HCT116 (cell line): ENCODE measurements around the gene SDF2. TPM values are rescaled to one million over a fixed set of nuclear protein-coding genes. Genes with fewer than 3 reads are reported as not detected.

Source experiments
- ATAC-seq: fragments of 200-7000 bp; cut with Tn5 transposase; 2 replicates; pipeline ENCODE4 v1.9.1; 2020; ENCODE audit warnings: mild to moderate bottlenecking, moderate library complexity
- BruUV-seq: library from RNA; stranded (reverse); fragments of 400-500 nt; replicated peaks from 2 replicates; lab custom pipeline; 2021; lab: Mats Ljungman, UMichigan
- CTCF ChIA-PET: fragments of 300-600 bp; sonication (Branson Sonifier 250); formaldehyde crosslinking; loops from one replicate; lab custom pipeline; 2021; ENCODE audit warnings: antibody characterized with exemption; lab: Charles Lee
- POLR2A ChIA-PET: fragments of 300-600, 350-600 bp; sonication (Branson Sonifier 250); formaldehyde crosslinking; loops from one replicate; lab custom pipeline; 2021; ENCODE audit warnings: antibody characterized with exemption; lab: Charles Lee
- RAD21 ChIA-PET, 2 experiments: fragments of 300-600 bp; sonication (Branson Sonifier 250); formaldehyde crosslinking; loops; one replicate each; lab custom pipeline; 2023; ENCODE audit warnings: low total read pairs in 2 of 2; ENCODE audit not compliant: uncharacterized antibody in 2 of 2, unreplicated experiment in 2 of 2, low non-redundant PET in 1 of 2; lab: Charles Lee
- DNase-seq: peaks from one replicate; pipeline ENCODE4 v3.0.0-alpha.2; 2010; ENCODE audit warnings: low read depth, low spot score
- H2AFZ ChIP-seq: fragments of 200-600 bp; shearing (Covaris generic), sonication (generic); 2 replicates; pipeline ENCODE4 v1.6.1; 2017; ENCODE audit warnings: low read depth, mixed run types, mixed read lengths, antibody characterized with exemption, low read length; ENCODE audit not compliant: poor library complexity, severe bottlenecking
- H3K27ac ChIP-seq: 2 replicates; pipeline ENCODE4 v1.5.1; 2012; ENCODE audit warnings: low read depth, low read length
- H3K27me3 ChIP-seq: fragments of 200-600 bp; sonication (generic); 2 replicates; pipeline ENCODE4 v1.6.1; 2016; ENCODE audit warnings: mixed run types, low read length, mixed read lengths; ENCODE audit not compliant: insufficient read depth
- H3K36me3 ChIP-seq, 2 experiments: fragments of 200-500 bp in 1 of 2; fragments of 200-600 bp in 1 of 2; sonication (Bioruptor generic) in 1 of 2; sonication (generic) in 1 of 2; 2 replicates each; pipeline versions ENCODE4 v1.5.1 to v1.6.1; 2014 to 2016; ENCODE audit warnings: low read length in 2 of 2, inconsistent platforms in 1 of 2, mixed read lengths in 1 of 2, mixed run types in 1 of 2; ENCODE audit not compliant: insufficient read depth in 2 of 2, control insufficient read depth in 1 of 2
- H3K4me1 ChIP-seq, 2 experiments: fragments of 200-600 bp in 1 of 2; sonication (generic) in 1 of 2; 2 replicates each; pipeline versions ENCODE4 v1.5.1 to v1.6.1; 2012 to 2017; ENCODE audit warnings: low read length in 2 of 2, inconsistent platforms in 1 of 2, mild to moderate bottlenecking in 1 of 2, mixed read lengths in 1 of 2, mixed run types in 1 of 2, moderate library complexity in 1 of 2; ENCODE audit not compliant: insufficient read depth in 2 of 2, control insufficient read depth in 1 of 2
- H3K4me2 ChIP-seq: fragments of 200-600 bp; sonication (generic); 2 replicates; pipeline ENCODE4 v1.6.1; 2017; ENCODE audit warnings: mixed run types, low read length, mixed read lengths
- H3K4me3 ChIP-seq, 2 experiments: fragments of 200-600 bp in 1 of 2; sonication (generic) in 1 of 2; replicated peaks in 1 of 2; 2 replicates each; pipeline ENCODE4 v1.5.1; 2011 to 2016; ENCODE audit warnings: low read length in 2 of 2, control low read depth in 1 of 2, low read depth in 1 of 2, mild to moderate bottlenecking in 1 of 2, mixed read lengths in 1 of 2, mixed run types in 1 of 2
- H3K79me2 ChIP-seq: fragments of 200-600 bp; sonication (generic); 2 replicates; pipeline ENCODE4 v1.6.1; 2017; ENCODE audit warnings: mild to moderate bottlenecking, mixed run types, low read length, moderate library complexity, mixed read lengths; ENCODE audit not compliant: insufficient read depth
- H3K9ac ChIP-seq: fragments of 200-600 bp; sonication (generic); 2 replicates; pipeline ENCODE4 v1.6.1; 2016; ENCODE audit warnings: low read length, mixed read lengths
- H3K9me2 ChIP-seq: fragments of 200-600 bp; sonication (generic), shearing (Covaris generic); 2 replicates; pipeline ENCODE4 v1.6.1; 2017; ENCODE audit warnings: mixed run types, mild to moderate bottlenecking, moderate library complexity; ENCODE audit not compliant: insufficient read depth
- H3K9me3 ChIP-seq, 2 experiments: fragments of 200-500 bp in 1 of 2; fragments of 200-600 bp in 1 of 2; sonication (Bioruptor generic) in 1 of 2; sonication (generic) in 1 of 2; 2 replicates each; pipeline ENCODE4 v1.6.1; 2014 to 2017; ENCODE audit warnings: low read length in 2 of 2, mixed read lengths in 2 of 2, inconsistent platforms in 1 of 2, low read depth in 1 of 2, mild to moderate bottlenecking in 1 of 2, mixed run types in 1 of 2, moderate library complexity in 1 of 2; ENCODE audit not compliant: control insufficient read depth in 1 of 2, insufficient read depth in 1 of 2
- H4K20me1 ChIP-seq: fragments of 200-600 bp; sonication (generic), shearing (Covaris generic); 2 replicates; pipeline ENCODE4 v1.6.1; 2017; ENCODE audit warnings: mixed run types, mild to moderate bottlenecking, moderate library complexity; ENCODE audit not compliant: insufficient read depth
- CBX3 ChIP-seq: IDR thresholded peaks from 2 replicates; pipeline ENCODE4 v1.6.1; 2012; ENCODE audit warnings: low read depth
- CEBPB ChIP-seq: IDR thresholded peaks from 2 replicates; pipeline ENCODE4 v1.6.1; 2012; ENCODE audit warnings: low read depth
- CTCF ChIP-seq, 3 experiments: fragments of 200-600 bp in 1 of 3; sonication (generic) in 1 of 3; IDR thresholded peaks in 2 of 3; conservative IDR thresholded peaks in 1 of 3; 2 replicates each; pipeline ENCODE4 v1.5.1; 2012 to 2017; ENCODE audit warnings: low read depth in 2 of 3, low read length in 2 of 3, antibody characterized with exemption in 1 of 3, borderline replicate concordance in 1 of 3, control low read depth in 1 of 3, mild to moderate bottlenecking in 1 of 3, mixed read lengths in 1 of 3, mixed run types in 1 of 3, moderate library complexity in 1 of 3; ENCODE audit not compliant: insufficient read depth in 1 of 3
- EGR1 ChIP-seq: IDR thresholded peaks from 2 replicates; pipeline ENCODE4 v1.6.1; 2012; ENCODE audit warnings: low read depth
- ELF1 ChIP-seq: IDR thresholded peaks from 2 replicates; pipeline ENCODE4 v1.6.1; 2012; ENCODE audit warnings: low read depth, borderline replicate concordance
- EZH2 ChIP-seq: fragments of 200-600 bp; sonication (generic); IDR thresholded peaks from 2 replicates; pipeline ENCODE4 v1.6.1; 2017; ENCODE audit warnings: antibody characterized with exemption, mixed run types
- EZH2phosphoT487 ChIP-seq: fragments of 200-600 bp; IDR thresholded peaks from 2 replicates; pipeline ENCODE4 v1.6.1; 2018; ENCODE audit warnings: antibody characterized with exemption, borderline replicate concordance
- FOSL1 ChIP-seq: IDR thresholded peaks from 2 replicates; pipeline ENCODE4 v1.6.1; 2012; ENCODE audit warnings: low read depth
- POLR2A ChIP-seq: IDR thresholded peaks from 2 replicates; pipeline ENCODE4 v1.7.0; 2011; ENCODE audit warnings: borderline replicate concordance; ENCODE audit not compliant: insufficient read depth, insufficient read length; ENCODE audit errors: extremely low read depth
- POLR2AphosphoS5 ChIP-seq: IDR thresholded peaks from 2 replicates; pipeline ENCODE4 v1.6.1; 2011; ENCODE audit warnings: mild to moderate bottlenecking, low read depth, low read length, moderate library complexity
- RAD21 ChIP-seq: IDR thresholded peaks from 2 replicates; pipeline ENCODE4 v1.6.1; 2012; ENCODE audit warnings: low read depth, mild to moderate bottlenecking
- SP1 ChIP-seq: IDR thresholded peaks from 2 replicates; pipeline ENCODE4 v1.6.1; 2012; ENCODE audit warnings: low read depth
- SRF ChIP-seq: IDR thresholded peaks from 2 replicates; pipeline ENCODE4 v1.6.1; 2012; ENCODE audit warnings: low read depth
- TCF7L2 ChIP-seq: IDR thresholded peaks from 2 replicates; pipeline ENCODE4 v1.7.0; 2011; ENCODE audit warnings: borderline replicate concordance, inconsistent platforms; ENCODE audit not compliant: insufficient read depth, insufficient read length; ENCODE audit errors: extremely low read depth
- ZFX ChIP-seq: fragments of 450-650 bp; IDR thresholded peaks from 2 replicates; pipeline ENCODE4 v1.6.1; 2017
- intact Hi-C: fragments of 100-400 bp; cut with micrococcal nuclease; formaldehyde crosslinking; loops from 2 replicates; pipeline ENCODE4 v1.10.0; 2022
- total RNA-seq: library from RNA; stranded (reverse); gene quantifications from one replicate; pipeline ENCODE4 v1.2.1, GENCODE V29; 2021; ENCODE audit not compliant: unreplicated experiment
- TF ChIP-seq, protein P1 (sequence below): IDR thresholded peaks from 2 replicates; pipeline ENCODE4 v1.6.1; 2012; ENCODE audit warnings: low read depth
- TF ChIP-seq, protein P2 (sequence below): IDR thresholded peaks from 2 replicates; pipeline ENCODE4 v1.6.1; 2012
- TF ChIP-seq, protein P3 (sequence below): IDR thresholded peaks from 2 replicates; pipeline ENCODE4 v1.6.1; 2011; ENCODE audit warnings: mild to moderate bottlenecking, low read length, moderate library complexity; ENCODE audit not compliant: insufficient replicate concordance; ENCODE audit errors: extremely low read depth

The SDF2 gene
- total RNA-seq, 1 experiment from 2014 or later = 41.3 TPM

DNA sequence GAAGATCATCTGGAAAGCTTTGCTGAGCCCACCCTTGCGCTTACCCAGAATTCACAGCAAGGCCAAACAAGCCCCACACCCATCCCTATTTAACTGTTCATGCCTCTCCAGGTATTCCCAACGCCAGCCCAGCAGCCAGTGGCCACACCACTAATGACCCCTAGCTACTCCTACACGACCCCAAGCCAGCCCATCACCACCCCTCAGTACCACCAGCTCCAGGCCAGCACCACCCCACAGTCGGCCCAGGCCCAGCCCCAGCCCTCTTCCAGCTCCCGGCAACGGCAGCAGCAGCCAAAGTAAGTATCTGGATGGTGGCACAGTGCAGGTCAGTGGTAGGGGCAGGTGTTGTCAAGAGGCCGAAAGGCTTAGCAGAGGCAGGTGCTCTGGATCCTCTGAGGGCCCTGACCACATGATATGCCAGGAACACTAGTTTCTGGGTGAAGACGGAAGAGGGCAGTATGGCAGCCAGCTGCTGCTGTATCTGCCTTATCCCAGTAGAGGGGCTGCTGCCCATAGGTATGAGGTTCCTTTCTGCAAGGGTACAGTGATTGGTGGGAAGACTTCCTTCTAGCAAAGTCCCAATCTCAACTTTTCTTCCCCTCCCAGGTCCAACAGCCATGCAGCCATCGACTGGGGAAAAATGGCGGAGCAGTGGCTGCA lies 39.3 kb upstream of the SDF2 start:
- Histone ChIP-seq H3K4me2 (no peak overlapping the region), H3K27ac (no peak overlapping the region), H4K20me1 (no peaks in the 10 kb centered on the region), H3K27me3 (no peaks in the 10 kb centered on the region), H2AFZ (no peak overlapping the region), H3K4me3 (no peak overlapping the region), H3K4me1 (no peaks in the 10 kb centered on the region), H3K79me2 (no peaks in the 10 kb centered on the region), H3K9me3 (no peaks in the 10 kb centered on the region), H3K9ac (no peak overlapping the region), H3K36me3 (peaks cover 46 to 51% of the 10 kb centered on the region in 2 experiments), H3K9me2 (no peaks in the 10 kb centered on the region)
- TF ChIP-seq CBX3 (no peak), RAD21 (no peak), EGR1 (no peak), ZFX (no peak), CTCF (IDR thresholded peaks at IDR 0.05 in 2 of 3, conservative IDR thresholded peaks at IDR 0.05 in 1 of 3; ENCODE audit: borderline replicate concordance in 1 of 3, insufficient read depth in 1 of 3, low read depth in 2 of 3, low read length in 2 of 3) (no peak), EZH2phosphoT487 (no peak), TCF7L2 (no peak), CEBPB (no peak), EZH2 (no peak), ELF1 (no peak), SRF (no peak), SP1 (no peak), POLR2AphosphoS5 (no peak), POLR2A (no peak), FOSL1 (no peak)
- TF ChIP-seq, protein P1, sequence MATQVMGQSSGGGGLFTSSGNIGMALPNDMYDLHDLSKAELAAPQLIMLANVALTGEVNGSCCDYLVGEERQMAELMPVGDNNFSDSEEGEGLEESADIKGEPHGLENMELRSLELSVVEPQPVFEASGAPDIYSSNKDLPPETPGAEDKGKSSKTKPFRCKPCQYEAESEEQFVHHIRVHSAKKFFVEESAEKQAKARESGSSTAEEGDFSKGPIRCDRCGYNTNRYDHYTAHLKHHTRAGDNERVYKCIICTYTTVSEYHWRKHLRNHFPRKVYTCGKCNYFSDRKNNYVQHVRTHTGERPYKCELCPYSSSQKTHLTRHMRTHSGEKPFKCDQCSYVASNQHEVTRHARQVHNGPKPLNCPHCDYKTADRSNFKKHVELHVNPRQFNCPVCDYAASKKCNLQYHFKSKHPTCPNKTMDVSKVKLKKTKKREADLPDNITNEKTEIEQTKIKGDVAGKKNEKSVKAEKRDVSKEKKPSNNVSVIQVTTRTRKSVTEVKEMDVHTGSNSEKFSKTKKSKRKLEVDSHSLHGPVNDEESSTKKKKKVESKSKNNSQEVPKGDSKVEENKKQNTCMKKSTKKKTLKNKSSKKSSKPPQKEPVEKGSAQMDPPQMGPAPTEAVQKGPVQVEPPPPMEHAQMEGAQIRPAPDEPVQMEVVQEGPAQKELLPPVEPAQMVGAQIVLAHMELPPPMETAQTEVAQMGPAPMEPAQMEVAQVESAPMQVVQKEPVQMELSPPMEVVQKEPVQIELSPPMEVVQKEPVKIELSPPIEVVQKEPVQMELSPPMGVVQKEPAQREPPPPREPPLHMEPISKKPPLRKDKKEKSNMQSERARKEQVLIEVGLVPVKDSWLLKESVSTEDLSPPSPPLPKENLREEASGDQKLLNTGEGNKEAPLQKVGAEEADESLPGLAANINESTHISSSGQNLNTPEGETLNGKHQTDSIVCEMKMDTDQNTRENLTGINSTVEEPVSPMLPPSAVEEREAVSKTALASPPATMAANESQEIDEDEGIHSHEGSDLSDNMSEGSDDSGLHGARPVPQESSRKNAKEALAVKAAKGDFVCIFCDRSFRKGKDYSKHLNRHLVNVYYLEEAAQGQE = no peak
- TF ChIP-seq, protein P2, sequence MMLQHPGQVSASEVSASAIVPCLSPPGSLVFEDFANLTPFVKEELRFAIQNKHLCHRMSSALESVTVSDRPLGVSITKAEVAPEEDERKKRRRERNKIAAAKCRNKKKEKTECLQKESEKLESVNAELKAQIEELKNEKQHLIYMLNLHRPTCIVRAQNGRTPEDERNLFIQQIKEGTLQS = no peak
- TF ChIP-seq, protein P3, sequence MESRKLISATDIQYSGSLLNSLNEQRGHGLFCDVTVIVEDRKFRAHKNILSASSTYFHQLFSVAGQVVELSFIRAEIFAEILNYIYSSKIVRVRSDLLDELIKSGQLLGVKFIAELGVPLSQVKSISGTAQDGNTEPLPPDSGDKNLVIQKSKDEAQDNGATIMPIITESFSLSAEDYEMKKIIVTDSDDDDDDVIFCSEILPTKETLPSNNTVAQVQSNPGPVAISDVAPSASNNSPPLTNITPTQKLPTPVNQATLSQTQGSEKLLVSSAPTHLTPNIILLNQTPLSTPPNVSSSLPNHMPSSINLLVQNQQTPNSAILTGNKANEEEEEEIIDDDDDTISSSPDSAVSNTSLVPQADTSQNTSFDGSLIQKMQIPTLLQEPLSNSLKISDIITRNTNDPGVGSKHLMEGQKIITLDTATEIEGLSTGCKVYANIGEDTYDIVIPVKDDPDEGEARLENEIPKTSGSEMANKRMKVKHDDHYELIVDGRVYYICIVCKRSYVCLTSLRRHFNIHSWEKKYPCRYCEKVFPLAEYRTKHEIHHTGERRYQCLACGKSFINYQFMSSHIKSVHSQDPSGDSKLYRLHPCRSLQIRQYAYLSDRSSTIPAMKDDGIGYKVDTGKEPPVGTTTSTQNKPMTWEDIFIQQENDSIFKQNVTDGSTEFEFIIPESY = no peak
- ChIA-PET POLR2A (interaction anchor here (1.5 kb wide), 1 partner anchor 10 kb away, joined by 7 read pairs; the partner anchor contains the start of gene PROCA1), RAD21 (no interaction called here), CTCF (no interaction called here)
- DNase-seq (no peak), ATAC-seq (no peak)
- intact Hi-C loops = no loop called here
- BruUV-seq = no TSS peak
